Peyer's patch (tissue), 4 donors: Measurements from ENCODE around the gene DUSP9.
"Not testable (repeated sequence)": the region's sequence is repeated elsewhere in the genome, so short reads cannot be mapped to it uniquely, and the experiment has no call there.

Experiments used
- CTCF ChIP-seq, 6 experiments: fragments of 450-650 bp in 4 of 6; fragments of 200-600 bp in 2 of 6; sonication (generic) in 1 of 6; IDR thresholded peaks; one replicate each; pipeline ENCODE4 v1.5.1; 2017 to 2019; ENCODE audit warnings: antibody characterized with exemption in 6 of 6, mild to moderate bottlenecking in 3 of 6, moderate library complexity in 1 of 6
- POLR2A ChIP-seq, 2 donors: fragments of 450-650 bp; IDR thresholded peaks; one replicate each; pipeline ENCODE4 v1.5.1; 2017; ENCODE audit warnings: antibody characterized with exemption in 2 of 2, mild to moderate bottlenecking in 2 of 2, moderate library complexity in 2 of 2

- not testable (repeated sequence) for TF ChIP-seq CTCF, POLR2A (IDR thresholded peaks at IDR 0.05)
These were observed 49.5 kb downstream of the DUSP9 start for GRCh38 chrX:153696538-153696937.
